ENCODE data around the gene PDIA6.

The PDIA6 gene

GRCh38 chr2:10733566-10733925 lies 79.0 kb downstream of the PDIA6 start:
- no peak for DNase-seq (ENCODE audit: low read depth)
- no peak overlapping the region for H3K4me3 ChIP-seq (ENCODE audit: low read depth, low read length)
- in situ Hi-C loops (cut with HindIII; ENCODE audit: low sequenced_read_pairs) = no loop called here
- no peak for TF ChIP-seq CTCF (IDR thresholded peaks at IDR 0.05; ENCODE audit: low read depth, low read length, missing control alignments)
